HepG2 (cell line): ENCODE data around the gene CARMIL1. TPM values are rescaled to one million over a fixed set of nuclear protein-coding genes. Genes with fewer than 3 reads are reported as not detected.

Source experiments
- ATAC-seq: fragments of 200-7000 bp; cut with Tn5 transposase; 3 replicates; pipeline ENCODE4 v1.9.1; 2020; ENCODE audit warnings: mild to moderate bottlenecking, moderate library complexity
- BruUV-seq: library from RNA; stranded (reverse); fragments of 400-500 nt; replicated peaks from 2 replicates; lab custom pipeline; 2021; lab: Mats Ljungman, UMichigan
- CTCF ChIA-PET: fragments of 300-600 bp; formaldehyde crosslinking; extraction: SDS; loops from one replicate; lab custom pipeline; 2021; ENCODE audit warnings: low total read pairs, inconsistent platforms, low intra/inter-chr PET ratio; lab: Yijun Ruan, JAX
- POLR2A ChIA-PET: fragments of 350-600 bp; sonication (Branson Sonifier 250); formaldehyde crosslinking; loops from one replicate; lab custom pipeline; 2020; ENCODE audit warnings: antibody characterized with exemption, inconsistent platforms; lab: Yijun Ruan, JAX
- DNase-seq: peaks from one replicate; pipeline ENCODE4 v3.0.0-alpha.2; 2015; ENCODE audit warnings: low spot score
- FAIRE-seq: peaks from 3 replicates; lab custom pipeline; 2011; peaks lifted over from hg19 to GRCh38; lab: Jason Lieb, UNC
- H2AFZ ChIP-seq: one replicate; pipeline ENCODE4 v1.6.1; 2011; ENCODE audit warnings: low read length, inconsistent platforms
- H3K27ac ChIP-seq: fragments of 300-600 bp; 3 replicates; pipeline ENCODE4 v1.8.0; 2011; ENCODE audit warnings: mixed run types, mild to moderate bottlenecking, mixed read lengths, low read length, inconsistent platforms; ENCODE audit not compliant: insufficient read depth; ENCODE audit errors: extremely low read length
- H3K27me3 ChIP-seq, 2 experiments: fragments of 200-600 bp in 1 of 2; 2 replicates in 1 of 2; 3 replicates in 1 of 2; pipeline versions ENCODE4 v1.6.0 to v1.8.0; 2011; ENCODE audit warnings: low read length in 2 of 2, mild to moderate bottlenecking in 2 of 2, moderate library complexity in 2 of 2, inconsistent platforms in 1 of 2; ENCODE audit not compliant: insufficient read depth in 2 of 2, control insufficient read depth in 1 of 2
- H3K36me3 ChIP-seq, 2 experiments: fragments of 200-600 bp in 1 of 2; replicated peaks in 1 of 2; 2 replicates in 1 of 2; 3 replicates in 1 of 2; pipeline versions ENCODE4 v1.5.1 to v1.8.0; 2011; ENCODE audit warnings: low read length in 2 of 2, inconsistent platforms in 1 of 2; ENCODE audit not compliant: insufficient read depth in 2 of 2, control insufficient read depth in 1 of 2
- H3K4me1 ChIP-seq: 2 replicates; pipeline ENCODE4 v1.5.1; 2012; ENCODE audit warnings: low read length, inconsistent platforms; ENCODE audit not compliant: insufficient read depth
- H3K4me2 ChIP-seq: 2 replicates; pipeline ENCODE4 v1.6.0; 2011; ENCODE audit warnings: low read depth, low read length, inconsistent platforms
- H3K4me3 ChIP-seq, 3 experiments: fragments of 200-600 bp in 1 of 3; sonication (generic), shearing (Covaris generic) in 1 of 3; replicated peaks in 1 of 3; 2 replicates each; pipeline ENCODE4 v1.5.1; 2011 to 2016; ENCODE audit warnings: low read length in 3 of 3, inconsistent platforms in 2 of 3, low read depth in 2 of 3, mild to moderate bottlenecking in 2 of 3, control low read depth in 1 of 3, mixed read lengths in 1 of 3; ENCODE audit not compliant: insufficient read depth in 1 of 3
- H3K79me2 ChIP-seq: one replicate; pipeline ENCODE4 v1.6.1; 2011; ENCODE audit warnings: low read length, inconsistent platforms; ENCODE audit not compliant: insufficient read depth
- H3K9ac ChIP-seq: 2 replicates; pipeline ENCODE4 v1.6.0; 2011; ENCODE audit warnings: mild to moderate bottlenecking, low read depth, low read length, inconsistent platforms; ENCODE audit not compliant: insufficient read depth
- H3K9me3 ChIP-seq: 2 replicates; pipeline ENCODE4 v1.5.1; 2012; ENCODE audit warnings: mild to moderate bottlenecking, low read length
- H4K20me1 ChIP-seq: 2 replicates; pipeline ENCODE4 v1.6.0; 2011; ENCODE audit warnings: inconsistent platforms, mild to moderate bottlenecking, low read length, moderate library complexity; ENCODE audit not compliant: insufficient read depth
- ATRX ChIP-seq: sonication (generic); formaldehyde crosslinking; IDR thresholded peaks from 2 replicates; pipeline ENCODE4 v1.4.0; 2020; ENCODE audit warnings: missing genetic modification reagents, borderline replicate concordance
- ISX ChIP-seq: sonication (generic); formaldehyde crosslinking; conservative IDR thresholded peaks from 2 replicates; pipeline ENCODE4 v1.5.0; 2020; ENCODE audit warnings: missing genetic modification reagents
- JDP2 ChIP-seq: sonication (generic); formaldehyde crosslinking; IDR thresholded peaks from 2 replicates; pipeline ENCODE4 v1.8.1; 2022; ENCODE audit warnings: missing genetic modification reagents, borderline replicate concordance
- POLR2AphosphoS5 ChIP-seq: IDR thresholded peaks from 2 replicates; pipeline ENCODE4 v1.6.1; 2012; ENCODE audit warnings: low read depth, low read length
- RFXAP ChIP-seq: sonication (generic); formaldehyde crosslinking; IDR thresholded peaks from 2 replicates; pipeline ENCODE4 v1.4.0; 2020; ENCODE audit warnings: missing genetic modification reagents, borderline replicate concordance
- SRSF4 ChIP-seq: fragments of 200-400 bp; formaldehyde crosslinking; IDR thresholded peaks from one replicate; pipeline ENCODE4 v1.6.1; 2018; ENCODE audit warnings: mild to moderate bottlenecking, low read depth, low read length, moderate library complexity; ENCODE audit not compliant: poor library complexity, severe bottlenecking
- SRSF9 ChIP-seq: fragments of 200-400 bp; formaldehyde crosslinking; IDR thresholded peaks from 2 replicates; pipeline ENCODE4 v1.6.1; 2018; ENCODE audit warnings: borderline replicate concordance, mild to moderate bottlenecking, low read depth, low read length; ENCODE audit not compliant: insufficient read depth, poor library complexity, severe bottlenecking
- SUZ12 ChIP-seq: fragments of 150-350 bp; IDR thresholded peaks from 2 replicates; pipeline ENCODE4 v1.6.1; 2014; ENCODE audit warnings: low read depth, low read length
- XBP1 ChIP-seq: sonication (generic); formaldehyde crosslinking; IDR thresholded peaks from 2 replicates; pipeline ENCODE4 v1.5.0; 2020; ENCODE audit warnings: missing genetic modification reagents
- ZNF225 ChIP-seq: sonication (generic); formaldehyde crosslinking; IDR thresholded peaks from 2 replicates; pipeline ENCODE4 v1.4.0; 2020; ENCODE audit warnings: mild to moderate bottlenecking, missing genetic modification reagents
- ZNF383 ChIP-seq: sonication (generic); formaldehyde crosslinking; IDR thresholded peaks from 2 replicates; pipeline ENCODE4 v1.4.0; 2020; ENCODE audit warnings: missing genetic modification reagents, mild to moderate bottlenecking, borderline replicate concordance
- ZNF558 ChIP-seq: sonication (generic); formaldehyde crosslinking; IDR thresholded peaks from 2 replicates; pipeline ENCODE4 v1.9.0; 2022; ENCODE audit warnings: mild to moderate bottlenecking, missing genetic modification reagents, borderline replicate concordance
- ZNF674 ChIP-seq: sonication (generic); formaldehyde crosslinking; IDR thresholded peaks from 2 replicates; pipeline ENCODE4 v1.5.0; 2020; ENCODE audit warnings: low read depth, mild to moderate bottlenecking, missing genetic modification reagents
- in situ Hi-C: cut with HindIII; loops from 2 replicates; pipeline ENCODE4 v1.10.0; 2017; ENCODE audit warnings: low pct_unique_long_range_greater_than_20kb; ENCODE audit not compliant: extremely low pct_ligation_motif_present
- intact Hi-C: fragments of 100-400 bp; cut with micrococcal nuclease; formaldehyde crosslinking; loops from one replicate; pipeline ENCODE4 v1.10.0; 2022; ENCODE audit not compliant: unreplicated experiment
- polyA plus RNA-seq, 8 experiments: library from polyadenylated mRNA; depleted of rRNA in 3 of 8; stranded (reverse) in 7 of 8; unstranded in 1 of 8; fragments of >200 nt; fragmentation: Illumina TruSeq in 4 of 8; extraction: Trizol in 4 of 8; gene quantifications; 2 replicates each; pipeline versions ENCODE4 v1.2.1 to v1.2.3, GENCODE V29; 2011 to 2016; ENCODE audit warnings: low read depth in 4 of 8, missing spikeins in 1 of 8, mixed read lengths in 1 of 8; ENCODE audit not compliant: insufficient read depth in 1 of 8
- total RNA-seq, 5 experiments: library from RNA; depleted of rRNA; stranded (reverse); fragments of >200 nt; fragmentation: Illumina TruSeq; extraction: Trizol; gene quantifications; 2 replicates each; pipeline ENCODE4 v1.2.3, GENCODE V29; 2016; ENCODE audit warnings: low read depth in 1 of 5
- TF ChIP-seq, protein P1 (sequence below): sonication (generic); formaldehyde crosslinking; IDR thresholded peaks from 2 replicates; pipeline ENCODE4 v1.4.0; 2020; ENCODE audit warnings: missing genetic modification reagents, borderline replicate concordance
- TF ChIP-seq, protein P2 (sequence below): IDR thresholded peaks from 2 replicates; pipeline ENCODE4 v1.6.1; 2016; ENCODE audit warnings: low read depth, missing genetic modification reagents, missing compliant biosample characterization

Gene CARMIL1
- total and polyA plus RNA-seq, 2 of the 13 experiments (the other 11 are each of a cell fraction or from before 2014, with no cell fraction given) = 1.8 to 2.6 TPM

DNA sequence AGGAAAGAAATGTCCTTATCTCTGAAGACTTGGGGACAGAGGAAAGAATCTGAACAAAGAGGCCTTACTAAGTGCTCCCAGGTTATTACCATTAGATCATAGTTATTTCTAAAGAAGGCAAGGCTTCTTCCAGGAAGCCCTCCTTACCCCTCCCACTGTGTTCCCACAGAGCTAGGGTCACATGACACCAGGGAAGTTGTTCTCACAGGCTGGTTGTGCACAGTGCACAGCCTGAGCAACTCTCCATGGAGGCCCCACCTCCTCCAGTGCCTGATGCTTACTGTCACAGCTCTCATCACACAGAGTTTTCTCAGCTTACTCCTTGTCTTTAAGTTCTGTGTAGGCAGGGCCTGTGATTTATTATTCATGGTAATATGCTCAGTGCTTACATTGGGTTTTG is 303.9 kb downstream of the CARMIL1 start:
- H3K9me3 ChIP-seq = no peaks in the 10 kb centered on the region
- no peak overlapping the region for H3K27ac ChIP-seq
- no peak overlapping the region for H3K9ac ChIP-seq
- ChIA-PET POLR2A (no interaction called here), CTCF (no interaction called here)
- no peaks in the 10 kb centered on the region for H3K36me3 ChIP-seq
- no peak for FAIRE-seq
- BruUV-seq = no TSS peak
- no peak overlapping the region for H2AFZ ChIP-seq
- 0 out of 2 replicates have a peak, but pooled peaks cover 5% of the 10 kb centered on the region for H3K4me1 ChIP-seq
- no peaks in the 10 kb centered on the region for H3K27me3 ChIP-seq
- intact Hi-C loops = no loop called here
- H3K4me3 ChIP-seq = no peak overlapping the region
- no peak for ATAC-seq
- no peaks in the 10 kb centered on the region for H4K20me1 ChIP-seq
- in situ Hi-C loops = no loop called here
- no peak overlapping the region for H3K4me2 ChIP-seq
- no peak for DNase-seq
- H3K79me2 ChIP-seq = no peaks in the 10 kb centered on the region
- TF ChIP-seq ZNF674 (CRISPR knock-in tag) (no peak), XBP1 (CRISPR knock-in tag) (no peak), RFXAP (CRISPR knock-in tag) (no peak), POLR2AphosphoS5 (no peak), JDP2 (CRISPR knock-in tag) (no peak), ZNF225 (CRISPR knock-in tag) (no peak), ZNF558 (CRISPR knock-in tag) (no peak), ISX (no peak), ZNF383 (CRISPR knock-in tag) (no peak), ATRX (no peak), SRSF4 (no peak), SUZ12 (no peak), SRSF9 (no peak)
- TF ChIP-seq, protein P1, sequence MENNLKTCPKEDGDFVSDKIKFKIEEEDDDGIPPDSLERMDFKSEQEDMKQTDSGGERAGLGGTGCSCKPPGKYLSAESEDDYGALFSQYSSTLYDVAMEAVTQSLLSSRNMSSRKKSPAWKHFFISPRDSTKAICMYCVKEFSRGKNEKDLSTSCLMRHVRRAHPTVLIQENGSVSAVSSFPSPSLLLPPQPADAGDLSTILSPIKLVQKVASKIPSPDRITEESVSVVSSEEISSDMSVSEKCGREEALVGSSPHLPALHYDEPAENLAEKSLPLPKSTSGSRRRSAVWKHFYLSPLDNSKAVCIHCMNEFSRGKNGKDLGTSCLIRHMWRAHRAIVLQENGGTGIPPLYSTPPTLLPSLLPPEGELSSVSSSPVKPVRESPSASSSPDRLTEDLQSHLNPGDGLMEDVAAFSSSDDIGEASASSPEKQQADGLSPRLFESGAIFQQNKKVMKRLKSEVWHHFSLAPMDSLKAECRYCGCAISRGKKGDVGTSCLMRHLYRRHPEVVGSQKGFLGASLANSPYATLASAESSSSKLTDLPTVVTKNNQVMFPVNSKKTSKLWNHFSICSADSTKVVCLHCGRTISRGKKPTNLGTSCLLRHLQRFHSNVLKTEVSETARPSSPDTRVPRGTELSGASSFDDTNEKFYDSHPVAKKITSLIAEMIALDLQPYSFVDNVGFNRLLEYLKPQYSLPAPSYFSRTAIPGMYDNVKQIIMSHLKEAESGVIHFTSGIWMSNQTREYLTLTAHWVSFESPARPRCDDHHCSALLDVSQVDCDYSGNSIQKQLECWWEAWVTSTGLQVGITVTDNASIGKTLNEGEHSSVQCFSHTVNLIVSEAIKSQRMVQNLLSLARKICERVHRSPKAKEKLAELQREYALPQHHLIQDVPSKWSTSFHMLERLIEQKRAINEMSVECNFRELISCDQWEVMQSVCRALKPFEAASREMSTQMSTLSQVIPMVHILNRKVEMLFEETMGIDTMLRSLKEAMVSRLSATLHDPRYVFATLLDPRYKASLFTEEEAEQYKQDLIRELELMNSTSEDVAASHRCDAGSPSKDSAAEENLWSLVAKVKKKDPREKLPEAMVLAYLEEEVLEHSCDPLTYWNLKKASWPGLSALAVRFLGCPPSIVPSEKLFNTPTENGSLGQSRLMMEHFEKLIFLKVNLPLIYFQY (CRISPR knock-in tag) = no peak
- TF ChIP-seq, protein P2, sequence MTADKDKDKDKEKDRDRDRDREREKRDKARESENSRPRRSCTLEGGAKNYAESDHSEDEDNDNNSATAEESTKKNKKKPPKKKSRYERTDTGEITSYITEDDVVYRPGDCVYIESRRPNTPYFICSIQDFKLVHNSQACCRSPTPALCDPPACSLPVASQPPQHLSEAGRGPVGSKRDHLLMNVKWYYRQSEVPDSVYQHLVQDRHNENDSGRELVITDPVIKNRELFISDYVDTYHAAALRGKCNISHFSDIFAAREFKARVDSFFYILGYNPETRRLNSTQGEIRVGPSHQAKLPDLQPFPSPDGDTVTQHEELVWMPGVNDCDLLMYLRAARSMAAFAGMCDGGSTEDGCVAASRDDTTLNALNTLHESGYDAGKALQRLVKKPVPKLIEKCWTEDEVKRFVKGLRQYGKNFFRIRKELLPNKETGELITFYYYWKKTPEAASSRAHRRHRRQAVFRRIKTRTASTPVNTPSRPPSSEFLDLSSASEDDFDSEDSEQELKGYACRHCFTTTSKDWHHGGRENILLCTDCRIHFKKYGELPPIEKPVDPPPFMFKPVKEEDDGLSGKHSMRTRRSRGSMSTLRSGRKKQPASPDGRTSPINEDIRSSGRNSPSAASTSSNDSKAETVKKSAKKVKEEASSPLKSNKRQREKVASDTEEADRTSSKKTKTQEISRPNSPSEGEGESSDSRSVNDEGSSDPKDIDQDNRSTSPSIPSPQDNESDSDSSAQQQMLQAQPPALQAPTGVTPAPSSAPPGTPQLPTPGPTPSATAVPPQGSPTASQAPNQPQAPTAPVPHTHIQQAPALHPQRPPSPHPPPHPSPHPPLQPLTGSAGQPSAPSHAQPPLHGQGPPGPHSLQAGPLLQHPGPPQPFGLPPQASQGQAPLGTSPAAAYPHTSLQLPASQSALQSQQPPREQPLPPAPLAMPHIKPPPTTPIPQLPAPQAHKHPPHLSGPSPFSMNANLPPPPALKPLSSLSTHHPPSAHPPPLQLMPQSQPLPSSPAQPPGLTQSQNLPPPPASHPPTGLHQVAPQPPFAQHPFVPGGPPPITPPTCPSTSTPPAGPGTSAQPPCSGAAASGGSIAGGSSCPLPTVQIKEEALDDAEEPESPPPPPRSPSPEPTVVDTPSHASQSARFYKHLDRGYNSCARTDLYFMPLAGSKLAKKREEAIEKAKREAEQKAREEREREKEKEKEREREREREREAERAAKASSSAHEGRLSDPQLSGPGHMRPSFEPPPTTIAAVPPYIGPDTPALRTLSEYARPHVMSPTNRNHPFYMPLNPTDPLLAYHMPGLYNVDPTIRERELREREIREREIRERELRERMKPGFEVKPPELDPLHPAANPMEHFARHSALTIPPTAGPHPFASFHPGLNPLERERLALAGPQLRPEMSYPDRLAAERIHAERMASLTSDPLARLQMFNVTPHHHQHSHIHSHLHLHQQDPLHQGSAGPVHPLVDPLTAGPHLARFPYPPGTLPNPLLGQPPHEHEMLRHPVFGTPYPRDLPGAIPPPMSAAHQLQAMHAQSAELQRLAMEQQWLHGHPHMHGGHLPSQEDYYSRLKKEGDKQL (CRISPR knock-in tag) = no peak
